Measurements from ENCODE around the gene FNIP2.

- no peak for TF ChIP-seq EZH2 (IDR thresholded peaks at IDR 0.05; ENCODE audit: insufficient read depth, poor library complexity, severe bottlenecking)
- TF ChIP-seq EZH2phosphoT487 (IDR thresholded peaks at IDR 0.05; ENCODE audit: insufficient read depth, low read depth) = no peak
Observed at GRCh38 chr4:158945529-158946108, 176.8 kb downstream of the FNIP2 start.
